ENCODE data around the gene PEAK3. TPM values are rescaled to one million over a fixed set of nuclear protein-coding genes. Genes with fewer than 3 reads are reported as not detected.
A peak's percentile ranks its signal among the peaks of the same experiment; 100 is the strongest.

Gene PEAK3
- total RNA-seq, 1 experiment from 2014 or later: not detected

- DNase-seq (ENCODE audit: low read depth in 1 of 2, low spot score in 2 of 2): no peak
- H3K9me3 ChIP-seq (replicated peaks): no peaks in the 10 kb centered on the region
- no peaks in the 10 kb centered on the region for H3K27me3 ChIP-seq (replicated peaks)
- peaks cover 38% of the 10 kb centered on the region for H3K4me1 ChIP-seq (replicated peaks)
- no peak overlapping the region for H3K27ac ChIP-seq
- H3K4me3 ChIP-seq: peak overlapping the region; percentile 74
- peaks cover 78% of the 10 kb centered on the region for H3K36me3 ChIP-seq
Measured at GRCh38 chr19:2234996-2235380, 47.0 kb downstream of the PEAK3 start.

GRCh38 chr19:2233601-2234280 is 48.2 kb downstream of the PEAK3 start:
- H3K27me3 ChIP-seq (replicated peaks): no peaks in the 10 kb centered on the region
- H3K9me3 ChIP-seq (replicated peaks): no peaks in the 10 kb centered on the region
- H3K4me1 ChIP-seq (replicated peaks): peaks cover 27% of the 10 kb centered on the region
- DNase-seq (ENCODE audit: low read depth in 1 of 2, low spot score in 2 of 2): no peak
- H3K4me3 ChIP-seq: no peak overlapping the region
- H3K27ac ChIP-seq: no peak overlapping the region
- H3K36me3 ChIP-seq: peaks cover 90% of the 10 kb centered on the region

- H3K27ac ChIP-seq: no peak overlapping the region
- DNase-seq (ENCODE audit: low read depth in 1 of 2, low spot score in 2 of 2): no peak
Measured at GRCh38 chr19:2232286-2233151, 49.5 kb downstream of the PEAK3 start.

GRCh38 chr19:2231621-2232221 is 50.3 kb downstream of the PEAK3 start:
- peaks cover 83% of the 10 kb centered on the region for H3K36me3 ChIP-seq
- H3K27me3 ChIP-seq (replicated peaks): no peaks in the 10 kb centered on the region
- no peak for DNase-seq (ENCODE audit: low read depth in 1 of 2, low spot score in 2 of 2)
- H3K27ac ChIP-seq: no peak overlapping the region
- no peak overlapping the region for H3K4me3 ChIP-seq
- H3K4me1 ChIP-seq (replicated peaks): peaks cover 12% of the 10 kb centered on the region
- H3K9me3 ChIP-seq (replicated peaks): no peaks in the 10 kb centered on the region

More at GRCh38 chr19:2232286-2233151, 49.5 kb downstream of the PEAK3 start:
- Histone ChIP-seq H3K4me1 (replicated peaks) (peaks cover 14% of the 10 kb centered on the region), H3K36me3 (peaks cover 87% of the 10 kb centered on the region), H3K9me3 (replicated peaks) (no peaks in the 10 kb centered on the region), H3K4me3 (no peak overlapping the region), H3K27me3 (replicated peaks) (no peaks in the 10 kb centered on the region)

GRCh38 chr19:2230807-2231533 is 51.0 kb downstream of the PEAK3 start:
- Histone ChIP-seq H3K9me3 (replicated peaks) (no peaks in the 10 kb centered on the region), H3K36me3 (peaks cover 90% of the 10 kb centered on the region), H3K4me1 (replicated peaks) (peaks cover 12% of the 10 kb centered on the region), H3K27ac (no peak overlapping the region), H3K27me3 (replicated peaks) (no peaks in the 10 kb centered on the region), H3K4me3 (no peak overlapping the region)
- no peak for DNase-seq (ENCODE audit: low read depth in 1 of 2, low spot score in 2 of 2)

GRCh38 chr19:2230033-2230531 is 51.9 kb downstream of the PEAK3 start:
- Histone ChIP-seq H3K36me3 (peaks cover 91% of the 10 kb centered on the region), H3K9me3 (replicated peaks) (no peaks in the 10 kb centered on the region), H3K4me3 (no peak overlapping the region), H3K4me1 (replicated peaks) (peaks cover 9% of the 10 kb centered on the region), H3K27ac (no peak overlapping the region), H3K27me3 (replicated peaks) (no peaks in the 10 kb centered on the region)
- no peak for DNase-seq (ENCODE audit: low read depth in 1 of 2, low spot score in 2 of 2)

- H3K9me3 ChIP-seq (replicated peaks): no peaks in the 10 kb centered on the region
- peaks cover 2% of the 10 kb centered on the region; the same call in 1 of the 2 replicates for H3K4me1 ChIP-seq (replicated peaks)
- H3K36me3 ChIP-seq: peaks cover 91% of the 10 kb centered on the region
- DNase-seq (ENCODE audit: low read depth in 1 of 2, low spot score in 2 of 2): no peak
- no peaks in the 10 kb centered on the region for H3K27me3 ChIP-seq (replicated peaks)
- no peak overlapping the region for H3K27ac ChIP-seq
- H3K4me3 ChIP-seq: no peak overlapping the region
Measured at GRCh38 chr19:2229103-2230032, 52.6 kb downstream of the PEAK3 start.

- peaks cover 88% of the 10 kb centered on the region for H3K36me3 ChIP-seq
- DNase-seq (ENCODE audit: low read depth in 1 of 2, low spot score in 2 of 2): no peak
- no peak overlapping the region for H3K27ac ChIP-seq
- H3K27me3 ChIP-seq (replicated peaks): no peaks in the 10 kb centered on the region
- no peaks in the 10 kb centered on the region for H3K4me1 ChIP-seq (replicated peaks)
- H3K9me3 ChIP-seq (replicated peaks): no peaks in the 10 kb centered on the region
- H3K4me3 ChIP-seq: no peak overlapping the region
Measured at GRCh38 chr19:2228157-2229030, 53.6 kb downstream of the PEAK3 start.

- Histone ChIP-seq H3K36me3 (peaks cover 86% of the 10 kb centered on the region), H3K4me1 (replicated peaks) (no peaks in the 10 kb centered on the region), H3K9me3 (replicated peaks) (no peaks in the 10 kb centered on the region), H3K27me3 (replicated peaks) (no peaks in the 10 kb centered on the region), H3K4me3 (no peak overlapping the region), H3K27ac (no peak overlapping the region)
- DNase-seq (ENCODE audit: low read depth in 1 of 2, low spot score in 2 of 2): no peak
Measured at GRCh38 chr19:2227415-2228156, 54.4 kb downstream of the PEAK3 start.

- H3K36me3 ChIP-seq: peaks cover 88% of the 10 kb centered on the region
- H3K4me3 ChIP-seq: no peak overlapping the region
- no peaks in the 10 kb centered on the region for H3K4me1 ChIP-seq (replicated peaks)
- H3K9me3 ChIP-seq (replicated peaks): no peaks in the 10 kb centered on the region
- DNase-seq (ENCODE audit: low read depth in 1 of 2, low spot score in 2 of 2): no peak
- no peaks in the 10 kb centered on the region for H3K27me3 ChIP-seq (replicated peaks)
- no peak overlapping the region for H3K27ac ChIP-seq
Measured at GRCh38 chr19:2226840-2227360, 55.1 kb downstream of the PEAK3 start.

- peaks cover 88% of the 10 kb centered on the region for H3K36me3 ChIP-seq
- H3K4me3 ChIP-seq: no peak overlapping the region
- no peaks in the 10 kb centered on the region for H3K27me3 ChIP-seq (replicated peaks)
- H3K4me1 ChIP-seq (replicated peaks): no peaks in the 10 kb centered on the region
- no peaks in the 10 kb centered on the region for H3K9me3 ChIP-seq (replicated peaks)
- no peak overlapping the region for H3K27ac ChIP-seq
- DNase-seq (ENCODE audit: low read depth in 1 of 2, low spot score in 2 of 2): no peak
Measured at GRCh38 chr19:2226051-2226839, 55.7 kb downstream of the PEAK3 start.
